H54 (cell line): ENCODE measurements around the gene CRYBG2.
"Not testable (repeated sequence)": the region's sequence is repeated elsewhere in the genome, so short reads cannot be mapped to it uniquely, and the experiment has no call there.

Experiments used
- DNase-seq: peaks from one replicate; pipeline ENCODE4 v3.0.0; 2011; ENCODE audit warnings: low spot score, mixed read lengths; ENCODE audit not compliant: insufficient read length
- FAIRE-seq: peaks from 3 replicates; lab custom pipeline; 2011; peaks lifted over from hg19 to GRCh38; lab: Jason Lieb, UNC
- POLR2A ChIP-seq: IDR thresholded peaks from 2 replicates; pipeline ENCODE4 v1.6.1; 2011; ENCODE audit warnings: low read depth, mild to moderate bottlenecking, low read length

CRYBG2 gene, protein sequence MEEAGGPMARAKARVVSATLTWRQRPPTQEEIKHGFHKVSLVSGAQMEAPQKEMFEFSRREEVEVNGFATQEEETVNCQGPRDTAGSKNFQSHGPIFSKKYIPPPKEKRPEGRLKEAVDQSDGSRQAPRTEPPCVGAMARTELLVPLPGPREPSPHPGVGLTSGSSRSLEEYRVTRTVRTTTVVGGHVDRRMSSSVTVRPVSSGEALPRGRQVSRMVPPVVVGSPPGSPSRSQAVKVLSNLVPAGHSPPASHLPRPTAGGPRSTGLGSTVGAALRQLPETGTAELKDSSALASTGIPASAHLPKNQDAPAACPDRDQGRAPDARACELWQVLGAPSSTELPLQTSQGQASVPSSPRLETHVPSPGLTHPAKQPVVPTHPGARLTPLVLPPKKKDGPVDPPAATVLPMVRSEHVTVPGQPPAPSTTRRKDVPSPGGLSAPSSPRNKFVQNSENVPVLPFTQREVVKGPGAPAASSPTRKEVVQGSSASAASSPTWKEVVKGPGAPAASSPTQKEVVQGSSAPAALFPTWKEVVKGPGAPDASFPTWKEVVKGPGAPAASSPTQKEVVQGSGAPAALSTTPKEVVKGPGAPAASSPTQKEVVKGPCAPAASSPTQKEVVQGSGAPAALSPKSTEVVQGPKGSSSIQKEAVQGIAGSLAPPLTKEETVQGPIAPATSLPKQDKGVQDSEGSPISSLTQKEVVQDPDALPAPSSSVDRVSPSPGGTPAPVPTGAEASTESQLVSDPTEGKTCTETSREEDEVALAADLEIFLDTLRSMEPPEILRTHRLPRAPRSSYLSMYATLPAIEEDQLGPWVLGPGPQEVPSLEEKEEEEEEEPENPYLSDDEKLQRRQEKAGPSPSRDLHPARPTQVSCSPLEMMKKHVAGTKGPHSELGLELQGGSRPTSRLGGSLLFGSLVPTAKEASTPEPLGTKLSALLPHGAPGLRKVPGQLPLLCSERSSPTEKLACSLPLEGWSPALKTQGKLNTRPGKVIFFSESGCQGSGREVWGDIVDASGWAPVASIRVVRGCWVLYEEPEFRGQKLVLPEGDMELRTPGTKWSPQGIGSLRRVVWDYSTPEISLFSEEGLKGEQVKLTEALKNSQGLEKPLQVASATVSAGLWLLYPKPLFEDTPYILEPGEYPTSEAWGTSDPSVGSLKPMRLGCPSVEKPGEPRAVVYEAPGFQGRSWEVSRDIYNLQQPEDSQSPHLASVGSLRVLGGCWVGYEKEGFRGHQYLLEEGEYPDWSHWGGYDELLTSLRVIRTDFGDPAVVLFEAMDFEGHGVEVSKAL (N-terminal part only)

DNA sequence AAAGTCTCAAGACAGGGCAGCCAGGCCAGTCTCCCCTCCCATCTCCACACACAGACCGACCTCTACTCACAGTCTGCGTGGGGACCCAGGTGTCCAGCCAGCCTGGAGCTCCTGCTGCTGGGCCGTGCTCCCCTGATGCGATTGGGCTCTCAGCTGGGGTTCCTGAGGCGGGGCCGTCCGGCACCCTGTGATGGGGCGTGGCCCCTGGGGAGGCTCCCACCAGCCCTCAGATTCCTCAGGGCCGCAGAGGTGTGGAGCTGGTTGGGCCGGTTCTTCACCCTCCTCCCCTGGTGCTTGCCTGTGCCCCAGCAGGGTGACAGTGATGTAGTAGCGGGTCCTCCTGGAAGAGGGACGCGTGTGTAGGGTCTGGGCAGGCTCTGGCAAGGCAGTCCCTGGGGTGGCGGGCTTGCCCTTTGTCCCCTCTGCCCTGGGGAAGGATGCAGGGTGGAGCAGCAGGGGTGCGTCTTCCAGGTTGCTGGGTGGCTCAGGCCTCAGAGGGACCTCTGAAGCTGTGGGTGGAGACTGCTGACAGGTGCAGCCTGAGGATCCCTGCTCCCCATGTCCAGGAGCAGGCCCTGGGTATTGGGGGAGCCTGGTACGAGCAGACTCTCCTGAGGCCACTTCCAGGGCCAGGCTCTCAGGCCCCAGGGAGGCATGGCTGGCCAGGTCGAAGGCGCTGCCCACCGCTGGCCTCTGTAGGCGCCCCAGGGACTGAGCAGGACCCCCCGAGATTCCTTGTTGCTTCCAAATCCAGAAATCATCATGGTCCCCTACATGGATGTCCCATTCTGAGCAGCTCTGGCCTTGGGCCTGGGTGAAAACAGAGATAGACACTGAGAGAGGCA lies at the start of gene CRYBG2:
Gene CRYBG2, minus strand, starts transcription at position 155 of the 845 bp plus-strand sequence. CDS start 7,473 bp downstream, outside the sequence.
- DNase-seq (no peak), FAIRE-seq (no peak)
- no peak for TF ChIP-seq POLR2A

- FAIRE-seq (no peak), DNase-seq (no peak)
- no peak for TF ChIP-seq POLR2A
Observed at GRCh38 chr1:26403656-26404055, 49.7 kb upstream of the CRYBG2 start.

- TF ChIP-seq POLR2A, result no peak
- FAIRE-seq, result no peak
- DNase-seq, result no peak
Observed at GRCh38 chr1:26401891-26402290, 48.0 kb upstream of the CRYBG2 start.

DNA sequence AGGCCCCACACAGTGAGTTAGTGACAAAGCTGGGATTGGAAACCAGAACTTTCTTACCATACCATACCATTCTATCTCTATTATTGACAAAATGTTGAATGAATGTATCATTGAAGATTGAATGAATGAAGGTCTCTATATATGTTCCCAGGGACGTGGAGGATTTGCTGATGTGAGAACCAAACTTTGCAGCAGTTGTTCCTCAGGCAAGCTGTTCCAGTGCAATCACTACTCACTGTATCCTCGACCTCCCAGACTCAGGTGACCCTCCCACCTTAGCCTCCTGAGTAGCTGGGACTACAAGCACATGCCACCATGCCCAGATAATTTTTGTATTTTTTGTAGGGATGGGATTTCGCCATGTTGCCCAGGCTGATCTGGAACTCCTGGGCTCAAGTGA lies 45.1 kb upstream of the CRYBG2 start:
- FAIRE-seq (no peak), DNase-seq (no peak)

DNA sequence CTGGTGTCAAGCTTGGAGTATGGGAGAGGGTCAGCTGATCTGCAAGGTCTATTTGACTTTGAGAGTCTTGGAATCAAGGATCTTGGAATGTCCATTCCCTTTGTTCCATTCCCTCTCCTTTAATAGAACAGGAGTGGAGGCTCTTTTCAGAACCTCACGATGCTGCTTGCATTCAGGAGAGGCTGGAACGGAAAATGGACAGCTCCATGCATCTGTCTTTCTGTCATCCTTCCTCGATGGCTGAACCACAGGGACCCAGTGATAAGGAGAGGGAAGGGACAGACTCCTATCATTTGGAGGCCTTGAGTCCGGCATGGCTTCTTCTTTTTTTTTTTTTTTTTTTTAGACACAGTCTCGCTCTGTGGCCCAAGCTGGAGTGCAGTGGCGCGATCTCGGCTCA lies 41.8 kb upstream of the CRYBG2 start:
- DNase-seq, result no peak
- no peak for TF ChIP-seq POLR2A
- no peak for FAIRE-seq

More for the DNA sequence above, 45.1 kb upstream of the CRYBG2 start:
- TF ChIP-seq POLR2A, result no peak

GRCh38 chr1:26391450-26391849 lies 37.5 kb upstream of the CRYBG2 start:
- no peak for TF ChIP-seq POLR2A
- FAIRE-seq (peak; percentile 23), DNase-seq (peak; percentile 31)

GRCh38 chr1:26389604-26390247 lies 35.8 kb upstream of the CRYBG2 start:
- no peak for FAIRE-seq

DNA sequence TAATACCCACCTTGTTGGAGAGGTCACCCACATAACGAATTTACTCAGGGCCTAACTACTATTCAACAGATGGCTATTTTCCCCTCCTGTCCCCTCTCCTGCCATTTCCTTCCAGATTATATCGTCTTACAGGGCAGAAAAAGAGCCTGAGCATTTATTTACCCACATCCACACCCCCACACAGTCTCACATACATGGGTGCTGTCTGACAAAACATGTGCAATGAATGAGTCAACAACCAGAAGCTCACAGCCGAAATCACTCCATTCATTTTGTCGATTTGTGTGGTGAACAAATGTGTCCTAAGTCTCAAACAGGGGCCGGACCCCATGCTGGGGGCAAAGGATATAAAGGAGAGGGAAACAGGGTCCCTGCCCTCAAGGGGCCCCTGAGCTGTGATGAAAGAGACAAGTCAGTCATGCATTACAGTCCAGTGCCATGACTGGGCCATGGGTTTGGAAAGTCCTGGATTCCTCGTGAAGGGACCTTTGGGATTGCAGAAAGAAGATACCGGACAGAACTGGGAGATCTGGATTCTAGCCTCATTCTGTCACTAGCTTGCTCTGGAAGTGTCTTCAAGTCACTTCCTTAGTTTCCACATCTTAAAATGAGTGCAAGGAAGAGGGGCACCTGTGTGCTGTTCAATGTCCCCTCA lies 35.0 kb upstream of the CRYBG2 start:
- DNase-seq, result no peak
- TF ChIP-seq POLR2A, result no peak
- FAIRE-seq, result no peak

More at GRCh38 chr1:26389604-26390247, 35.8 kb upstream of the CRYBG2 start:
- no peak for DNase-seq
- no peak for TF ChIP-seq POLR2A

DNA sequence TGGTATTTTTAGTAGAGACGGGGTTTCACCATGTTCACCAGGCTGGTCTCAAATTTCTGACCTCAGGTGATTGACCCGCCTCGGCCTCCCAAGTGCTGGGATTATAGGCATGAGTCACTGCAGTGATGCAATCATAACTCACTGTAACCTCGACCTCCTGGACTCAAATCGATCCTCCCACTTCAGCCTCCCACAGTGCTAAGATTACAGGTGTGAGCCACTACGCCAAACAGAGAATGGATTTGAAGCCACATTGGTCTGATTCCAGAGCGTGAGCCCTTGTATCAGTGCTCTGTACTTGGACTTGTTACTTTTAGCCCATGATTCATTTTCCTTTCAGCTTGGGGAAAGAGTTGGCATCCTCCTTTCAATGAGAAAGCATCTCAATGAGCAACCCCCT lies 33.5 kb upstream of the CRYBG2 start:
- no peak for TF ChIP-seq POLR2A
- FAIRE-seq, result peak; percentile 80
- no peak for DNase-seq

DNA sequence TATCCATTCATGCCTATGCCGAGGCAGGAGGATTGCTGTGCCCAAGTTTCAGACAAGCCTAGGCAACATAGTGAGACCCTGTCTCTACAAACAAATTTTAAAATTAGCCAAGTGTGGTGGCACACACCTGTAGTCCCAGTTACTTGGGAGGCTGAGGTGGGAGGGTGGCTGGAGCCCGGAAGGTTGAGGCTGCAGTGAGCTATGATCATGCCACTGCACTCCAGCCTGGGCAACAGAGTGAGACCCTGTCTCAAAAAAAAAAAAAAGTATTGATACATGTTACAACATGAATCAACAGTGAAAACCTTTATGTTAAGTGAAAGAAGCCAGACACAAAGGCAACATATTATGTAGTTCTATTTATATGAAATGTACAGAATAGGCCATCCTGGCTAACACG lies 31.1 kb upstream of the CRYBG2 start:
- not testable (repeated sequence) for DNase-seq, FAIRE-seq

- DNase-seq, result no peak
- no peak for TF ChIP-seq POLR2A
- FAIRE-seq, result no peak
Observed at GRCh38 chr1:26384076-26384475, 30.1 kb upstream of the CRYBG2 start.

- no peak for FAIRE-seq
- no peak for TF ChIP-seq POLR2A
- no peak for DNase-seq
Observed at GRCh38 chr1:26378879-26379251, 24.9 kb upstream of the CRYBG2 start.
